DND-41 (cell line): Measurements from ENCODE around the gene ASH1L.

Experiments
- ATAC-seq: fragments of 200-7000 bp; cut with Tn5 transposase; 3 replicates; pipeline ENCODE4 v1.9.1; 2021; ENCODE audit warnings: low read depth; ENCODE audit not compliant: insufficient read depth
- DNase-seq: peaks from one replicate; pipeline ENCODE4 v3.0.0-alpha.2; 2020
- H2AFZ ChIP-seq: 2 replicates; pipeline ENCODE4 v1.6.0; 2012; ENCODE audit warnings: low read depth, low read length
- H3K27ac ChIP-seq: 2 replicates; pipeline ENCODE4 v1.5.1; 2012; ENCODE audit warnings: low read length, inconsistent platforms
- H3K27me3 ChIP-seq: fragments of 200-600 bp; sonication (generic); 2 replicates; pipeline ENCODE4 v1.6.0; 2012; ENCODE audit warnings: low read length, mild to moderate bottlenecking, inconsistent platforms; ENCODE audit not compliant: insufficient read depth, poor library complexity
- H3K36me3 ChIP-seq: 2 replicates; pipeline ENCODE4 v1.5.1; 2012; ENCODE audit warnings: low read length, inconsistent platforms; ENCODE audit not compliant: insufficient read depth
- H3K4me1 ChIP-seq: 2 replicates; pipeline ENCODE4 v1.5.1; 2012; ENCODE audit warnings: mild to moderate bottlenecking, low read length; ENCODE audit not compliant: insufficient read depth
- H3K4me2 ChIP-seq: 2 replicates; pipeline ENCODE4 v1.6.0; 2012; ENCODE audit warnings: mild to moderate bottlenecking, moderate library complexity, low read length, inconsistent platforms; ENCODE audit not compliant: insufficient read depth
- H3K4me3 ChIP-seq, 2 experiments: fragments of 200-600 bp in 1 of 2; shearing (Covaris generic) in 1 of 2; 2 replicates each; pipeline ENCODE4 v1.5.1; 2012 to 2016; ENCODE audit warnings: inconsistent platforms in 2 of 2, low read length in 2 of 2, mild to moderate bottlenecking in 2 of 2, low read depth in 1 of 2, moderate library complexity in 1 of 2
- H3K79me2 ChIP-seq: 2 replicates; pipeline ENCODE4 v1.6.0; 2012; ENCODE audit warnings: low read length, inconsistent platforms; ENCODE audit not compliant: insufficient read depth
- H3K9ac ChIP-seq: 2 replicates; pipeline ENCODE4 v1.6.0; 2012; ENCODE audit warnings: low read depth, mild to moderate bottlenecking, inconsistent platforms, low read length, moderate library complexity
- H3K9me3 ChIP-seq: 2 replicates; pipeline ENCODE4 v1.5.1; 2012; ENCODE audit warnings: low read length, moderate library complexity, mild to moderate bottlenecking, inconsistent platforms; ENCODE audit not compliant: insufficient read depth, severe bottlenecking
- H4K20me1 ChIP-seq: 2 replicates; pipeline ENCODE4 v1.6.0; 2012; ENCODE audit warnings: low read length; ENCODE audit not compliant: insufficient read depth
- EZH2 ChIP-seq: IDR thresholded peaks from 3 replicates; pipeline ENCODE4 v1.6.1; 2012; ENCODE audit warnings: borderline replicate concordance, low read depth, mild to moderate bottlenecking, moderate library complexity, low read length, inconsistent platforms; ENCODE audit not compliant: severe bottlenecking
- TF ChIP-seq, protein P1 (sequence below): IDR thresholded peaks from 2 replicates; pipeline ENCODE4 v1.5.1; 2012; ENCODE audit warnings: borderline replicate concordance, low read length, moderate library complexity, mild to moderate bottlenecking; ENCODE audit not compliant: poor library complexity, severe bottlenecking; ENCODE audit errors: extremely low read depth

Gene ASH1L

DNA sequence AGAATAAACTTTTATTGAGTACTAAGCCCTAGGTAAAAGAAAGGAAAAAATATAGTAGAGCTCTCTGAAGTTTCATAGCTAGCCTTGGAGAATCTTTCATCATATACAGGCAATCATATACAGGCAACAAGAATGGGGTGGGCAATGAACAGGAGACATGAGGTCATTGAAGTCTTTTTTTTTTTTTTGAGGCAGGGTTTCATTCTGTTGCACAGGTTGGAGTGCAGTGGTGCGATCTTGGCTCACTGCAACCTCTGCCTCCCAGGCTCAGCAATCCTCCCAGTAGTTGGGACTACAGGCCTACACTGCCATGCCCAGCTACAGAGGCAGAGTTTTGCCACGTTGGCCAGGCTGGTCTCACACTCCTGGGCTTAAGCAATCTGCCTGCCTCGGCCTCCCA, 219.8 kb downstream of the ASH1L start:
- no peak for TF ChIP-seq EZH2
- TF ChIP-seq, protein P1, sequence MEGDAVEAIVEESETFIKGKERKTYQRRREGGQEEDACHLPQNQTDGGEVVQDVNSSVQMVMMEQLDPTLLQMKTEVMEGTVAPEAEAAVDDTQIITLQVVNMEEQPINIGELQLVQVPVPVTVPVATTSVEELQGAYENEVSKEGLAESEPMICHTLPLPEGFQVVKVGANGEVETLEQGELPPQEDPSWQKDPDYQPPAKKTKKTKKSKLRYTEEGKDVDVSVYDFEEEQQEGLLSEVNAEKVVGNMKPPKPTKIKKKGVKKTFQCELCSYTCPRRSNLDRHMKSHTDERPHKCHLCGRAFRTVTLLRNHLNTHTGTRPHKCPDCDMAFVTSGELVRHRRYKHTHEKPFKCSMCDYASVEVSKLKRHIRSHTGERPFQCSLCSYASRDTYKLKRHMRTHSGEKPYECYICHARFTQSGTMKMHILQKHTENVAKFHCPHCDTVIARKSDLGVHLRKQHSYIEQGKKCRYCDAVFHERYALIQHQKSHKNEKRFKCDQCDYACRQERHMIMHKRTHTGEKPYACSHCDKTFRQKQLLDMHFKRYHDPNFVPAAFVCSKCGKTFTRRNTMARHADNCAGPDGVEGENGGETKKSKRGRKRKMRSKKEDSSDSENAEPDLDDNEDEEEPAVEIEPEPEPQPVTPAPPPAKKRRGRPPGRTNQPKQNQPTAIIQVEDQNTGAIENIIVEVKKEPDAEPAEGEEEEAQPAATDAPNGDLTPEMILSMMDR, result no peak
- Histone ChIP-seq H3K4me2 (no peak overlapping the region), H3K27ac (no peak overlapping the region), H3K9ac (no peak overlapping the region), H3K9me3 (no peaks in the 10 kb centered on the region), H3K4me3 (no peak overlapping the region), H4K20me1 (no peaks in the 10 kb centered on the region), H2AFZ (no peak overlapping the region), H3K79me2 (no peaks in the 10 kb centered on the region), H3K27me3 (no peaks in the 10 kb centered on the region), H3K36me3 (peaks cover 84% of the 10 kb centered on the region), H3K4me1 (no peaks in the 10 kb centered on the region)
- no peak for DNase-seq
- no peak for ATAC-seq

DNA sequence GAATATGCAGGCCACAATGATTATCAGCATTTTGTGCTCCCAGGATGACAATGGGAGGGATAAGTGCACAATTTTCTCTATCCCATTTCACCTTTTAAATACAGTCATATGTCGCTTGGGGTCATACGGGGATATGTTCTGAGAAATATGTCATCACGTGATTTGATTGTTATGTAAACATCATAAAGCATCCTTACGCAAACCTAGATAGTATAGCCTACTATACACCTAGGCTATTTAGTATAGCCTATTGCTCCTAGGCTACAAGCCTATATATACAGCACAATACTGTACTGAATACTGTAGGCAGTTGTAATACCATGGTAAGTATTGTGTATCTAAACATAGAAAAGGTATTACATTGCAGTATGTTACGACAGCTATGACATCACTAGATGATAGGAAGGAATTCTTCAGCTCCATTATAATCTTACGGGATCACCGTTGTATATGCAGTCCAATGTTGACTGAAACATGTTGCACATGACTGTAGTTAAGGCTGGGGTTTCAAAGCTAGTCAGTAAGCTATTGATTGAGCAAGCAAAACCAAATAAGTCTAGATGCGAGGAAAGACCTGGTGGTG, 223.0 kb downstream of the ASH1L start:
- no peak overlapping the region for H3K4me3 ChIP-seq
- no peak for TF ChIP-seq EZH2
- TF ChIP-seq, protein P1, result no peak
- no peaks in the 10 kb centered on the region for H3K9me3 ChIP-seq
- H3K36me3 ChIP-seq, result peaks cover 87% of the 10 kb centered on the region
- H3K9ac ChIP-seq, result no peak overlapping the region
- no peak overlapping the region for H3K27ac ChIP-seq
- no peak for DNase-seq
- ATAC-seq, result no peak
- no peaks in the 10 kb centered on the region for H4K20me1 ChIP-seq
- H3K27me3 ChIP-seq, result no peaks in the 10 kb centered on the region
- H3K79me2 ChIP-seq, result no peaks in the 10 kb centered on the region
- H3K4me1 ChIP-seq, result no peaks in the 10 kb centered on the region
- H2AFZ ChIP-seq, result no peak overlapping the region
- no peak overlapping the region for H3K4me2 ChIP-seq

DNA sequence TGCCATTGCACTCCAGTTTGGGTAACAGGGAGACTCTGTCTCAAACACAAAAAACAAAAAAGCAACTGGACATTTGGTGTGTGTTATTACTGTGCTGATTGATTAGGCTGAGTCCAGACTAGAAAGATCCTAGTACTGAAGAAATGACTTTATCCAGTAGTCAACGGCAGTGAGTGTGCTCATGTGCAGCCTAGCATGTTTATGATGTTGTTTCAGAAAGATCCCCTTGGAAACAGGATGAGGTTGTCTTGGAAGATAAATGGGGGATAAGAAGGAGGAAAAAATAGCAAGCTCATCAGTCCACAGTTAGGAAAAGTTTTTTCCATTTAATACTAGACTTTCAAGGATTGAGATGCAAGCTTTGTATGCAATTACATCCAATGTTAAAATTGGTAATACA, 227.6 kb downstream of the ASH1L start:
- Histone ChIP-seq H3K79me2 (no peaks in the 10 kb centered on the region), H3K27ac (no peak overlapping the region), H3K9ac (no peak overlapping the region), H3K36me3 (peaks cover 79% of the 10 kb centered on the region), H3K9me3 (no peaks in the 10 kb centered on the region), H3K4me2 (no peak overlapping the region), H4K20me1 (no peaks in the 10 kb centered on the region), H3K27me3 (no peaks in the 10 kb centered on the region), H3K4me1 (no peaks in the 10 kb centered on the region), H3K4me3 (no peak overlapping the region), H2AFZ (no peak overlapping the region)
- TF ChIP-seq, protein P1, result no peak
- no peak for TF ChIP-seq EZH2
- DNase-seq, result no peak
- no peak for ATAC-seq
